IMR-90 (cell line): ENCODE results near the gene EDC4. TPM values are rescaled to one million over a fixed set of nuclear protein-coding genes. Genes with fewer than 3 reads are reported as not detected.

Source experiments
- ATAC-seq: fragments of 200-7000 bp; cut with Tn5 transposase; 2 replicates; pipeline ENCODE4 v1.9.1; 2020; ENCODE audit warnings: low read depth, mild to moderate bottlenecking, moderate library complexity
- BruUV-seq: library from RNA; stranded (reverse); fragments of 400-500 nt; replicated peaks from 2 replicates; lab custom pipeline; 2021; lab: Mats Ljungman, UMichigan
- CTCF ChIA-PET: fragments of 300-600 bp; formaldehyde crosslinking; extraction: SDS; loops from one replicate; lab custom pipeline; 2021; ENCODE audit warnings: antibody characterized with exemption; lab: Yijun Ruan, JAX
- POLR2A ChIA-PET: fragments of 300-600 bp; sonication (Branson Sonifier 250); formaldehyde crosslinking; loops from one replicate; lab custom pipeline; 2022; ENCODE audit warnings: antibody characterized with exemption; ENCODE audit not compliant: unreplicated experiment; lab: Charles Lee
- DNase-seq: peaks from one replicate; pipeline ENCODE4 v3.0.0; 2013
- H2AFZ ChIP-seq: replicated peaks from 2 replicates; pipeline ENCODE3; 2013; ENCODE audit warnings: low read length, mild to moderate bottlenecking; ENCODE audit not compliant: poor library complexity
- H2AK5ac ChIP-seq: 2 replicates; pipeline ENCODE4 v1.6.1; 2013; ENCODE audit warnings: low read depth, low read length, inconsistent platforms
- H2AK9ac ChIP-seq: replicated peaks from 2 replicates; pipeline ENCODE3; 2013; ENCODE audit warnings: mild to moderate bottlenecking, low read depth, low read length, moderate library complexity; ENCODE audit not compliant: poor library complexity
- H2BK120ac ChIP-seq: 2 replicates; pipeline ENCODE4 v1.6.1; 2013; ENCODE audit warnings: low read depth, low read length, inconsistent platforms
- H2BK15ac ChIP-seq: 3 replicates; pipeline ENCODE4 v1.6.1; 2013; ENCODE audit warnings: low read depth, low read length, inconsistent platforms
- H2BK20ac ChIP-seq: 2 replicates; pipeline ENCODE4 v1.6.1; 2013; ENCODE audit warnings: low read depth, mild to moderate bottlenecking, inconsistent platforms, low read length, moderate library complexity
- H2BK5ac ChIP-seq: 2 replicates; pipeline ENCODE4 v1.6.1; 2013; ENCODE audit warnings: mild to moderate bottlenecking, low read depth, low read length, inconsistent platforms; ENCODE audit not compliant: poor library complexity, severe bottlenecking
- H3K14ac ChIP-seq: replicated peaks from 2 replicates; pipeline ENCODE4 v1.6.1; 2013; ENCODE audit warnings: low read depth, low read length, inconsistent platforms
- H3K18ac ChIP-seq: 2 replicates; pipeline ENCODE4 v1.6.1; 2013; ENCODE audit warnings: low read depth, low read length, control low read depth
- H3K23ac ChIP-seq: 2 replicates; pipeline ENCODE4 v1.6.1; 2013; ENCODE audit warnings: low read depth, low read length, inconsistent platforms
- H3K27ac ChIP-seq: 2 replicates; pipeline ENCODE4 v1.5.1; 2013; ENCODE audit warnings: mild to moderate bottlenecking, control low read depth, low read length; ENCODE audit not compliant: insufficient read depth
- H3K27me3 ChIP-seq: 2 replicates; pipeline ENCODE4 v1.6.1; 2013; ENCODE audit warnings: low read length; ENCODE audit not compliant: control insufficient read depth, insufficient read depth
- H3K36me3 ChIP-seq: 2 replicates; pipeline ENCODE4 v1.6.1; 2013; ENCODE audit warnings: low read length, mixed read lengths; ENCODE audit not compliant: control insufficient read depth, insufficient read depth
- H3K4ac ChIP-seq: 2 replicates; pipeline ENCODE4 v1.6.1; 2013; ENCODE audit warnings: low read depth, low read length, inconsistent platforms
- H3K4me1 ChIP-seq: 2 replicates; pipeline ENCODE4 v1.6.1; 2013; ENCODE audit warnings: low read length, mixed read lengths; ENCODE audit not compliant: control insufficient read depth, insufficient read depth
- H3K4me2 ChIP-seq: 2 replicates; pipeline ENCODE4 v1.6.1; 2013; ENCODE audit warnings: low read depth, mild to moderate bottlenecking, control low read depth, low read length, moderate library complexity
- H3K4me3 ChIP-seq: 2 replicates; pipeline ENCODE4 v1.5.1; 2013; ENCODE audit warnings: low read depth, mild to moderate bottlenecking, control low read depth, low read length, moderate library complexity; ENCODE audit not compliant: insufficient read depth
- H3K56ac ChIP-seq: 2 replicates; pipeline ENCODE4 v1.6.1; 2013; ENCODE audit warnings: low read length, inconsistent platforms; ENCODE audit not compliant: insufficient read depth; ENCODE audit errors: extremely low read depth
- H3K79me1 ChIP-seq, 2 experiments: 2 replicates each; pipeline ENCODE4 v1.6.1; 2013; ENCODE audit warnings: low read length in 2 of 2, inconsistent platforms in 1 of 2, low read depth in 1 of 2
- H3K9ac ChIP-seq: 2 replicates; pipeline ENCODE4 v1.6.1; 2013; ENCODE audit warnings: low read depth, low read length, control low read depth
- H3K9me1 ChIP-seq: 2 replicates; pipeline ENCODE4 v1.6.1; 2013; ENCODE audit warnings: low read length, inconsistent platforms; ENCODE audit not compliant: insufficient read depth
- H3K9me3 ChIP-seq: 2 replicates; pipeline ENCODE4 v1.6.1; 2013; ENCODE audit warnings: low read length; ENCODE audit not compliant: control insufficient read depth, insufficient read depth
- H4K20me1 ChIP-seq: 2 replicates; pipeline ENCODE4 v1.6.1; 2013; ENCODE audit warnings: low read length, inconsistent platforms; ENCODE audit not compliant: insufficient read depth
- H4K5ac ChIP-seq: 2 replicates; pipeline ENCODE4 v1.6.1; 2013; ENCODE audit warnings: mild to moderate bottlenecking, low read depth, low read length, control low read depth
- H4K8ac ChIP-seq, 2 experiments: 2 replicates each; pipeline ENCODE4 v1.6.1; 2013; ENCODE audit warnings: low read depth in 2 of 2, low read length in 2 of 2, control low read depth in 1 of 2, inconsistent platforms in 1 of 2
- H4K91ac ChIP-seq: 2 replicates; pipeline ENCODE4 v1.6.1; 2013; ENCODE audit warnings: low read depth, low read length, inconsistent platforms; ENCODE audit not compliant: insufficient read depth
- BHLHE40 ChIP-seq: fragments of 150-350 bp; IDR thresholded peaks from 2 replicates; pipeline ENCODE4 v1.6.1; 2016; ENCODE audit warnings: mild to moderate bottlenecking, low read depth, low read length
- CEBPB ChIP-seq: IDR thresholded peaks from 2 replicates; pipeline ENCODE4 v1.6.1; 2012; ENCODE audit warnings: low read depth, low read length, improper control_type of control experiment
- ELK1 ChIP-seq: fragments of 150-350 bp; IDR thresholded peaks from 2 replicates; pipeline ENCODE4 v1.6.1; 2016; ENCODE audit warnings: low read depth, mild to moderate bottlenecking, low read length, moderate library complexity, borderline replicate concordance
- FOS ChIP-seq: fragments of 150-350 bp; IDR thresholded peaks from 2 replicates; pipeline ENCODE4 v1.6.1; 2016; ENCODE audit warnings: low read depth, low read length
- MAFK ChIP-seq: IDR thresholded peaks from 2 replicates; pipeline ENCODE4 v1.6.1; 2012; ENCODE audit warnings: low read depth, low read length, improper control_type of control experiment
- MXI1 ChIP-seq: IDR thresholded peaks from 2 replicates; pipeline ENCODE4 v1.6.1; 2012; ENCODE audit warnings: low read depth, mild to moderate bottlenecking, low read length, moderate library complexity, borderline replicate concordance
- NFE2L2 ChIP-seq: fragments of 150-350 bp; IDR thresholded peaks from 2 replicates; pipeline ENCODE4 v1.6.1; 2016; ENCODE audit warnings: low read depth, mild to moderate bottlenecking, low read length
- POLR2A ChIP-seq: IDR thresholded peaks from 2 replicates; pipeline ENCODE4 v1.6.1; 2012; ENCODE audit warnings: mild to moderate bottlenecking, low read depth, low read length
- RAD21 ChIP-seq: IDR thresholded peaks from 2 replicates; pipeline ENCODE4 v1.6.1; 2012; ENCODE audit warnings: low read length, improper control_type of control experiment
- RCOR1 ChIP-seq: IDR thresholded peaks from 2 replicates; pipeline ENCODE4 v1.6.1; 2012; ENCODE audit warnings: mild to moderate bottlenecking, low read length, improper control_type of control experiment; ENCODE audit not compliant: insufficient replicate concordance
- RFX5 ChIP-seq: IDR thresholded peaks from 2 replicates; pipeline ENCODE4 v1.8.0; 2012; ENCODE audit warnings: low read depth, mild to moderate bottlenecking, low read length, moderate library complexity
- SMC3 ChIP-seq: fragments of 150-350 bp; IDR thresholded peaks from 2 replicates; pipeline ENCODE4 v1.6.1; 2016; ENCODE audit warnings: low read depth, mild to moderate bottlenecking, antibody characterized with exemption, low read length, moderate library complexity
- USF2 ChIP-seq: fragments of 150-350 bp; IDR thresholded peaks from 2 replicates; pipeline ENCODE4 v1.6.1; 2017; ENCODE audit warnings: mild to moderate bottlenecking, antibody characterized with exemption, low read length, low read depth
- WGBS, 2 experiments: methylation state at CpG; one replicate each; pipeline versions ENCODE4 v1.1.5 to v1.1.7; 2013; ENCODE audit warnings: missing lambda C conversion rate in 2 of 2; ENCODE audit not compliant: insufficient read length in 1 of 2; ENCODE audit errors: extremely low coverage in 2 of 2; 5-methylcytosine and 5-hydroxymethylcytosine counted together
- dilution Hi-C: fragments of 300-500 bp; cut with HindIII; formaldehyde crosslinking; loops from one replicate; pipeline ENCODE4 v1.14.3; 2018; ENCODE audit warnings: low sequenced_read_pairs; ENCODE audit not compliant: unreplicated experiment
- in situ Hi-C: fragments of 300-500 bp; cut with MboI; formaldehyde crosslinking; loops from 3 replicates; pipeline ENCODE4 v1.14.3; 2019; ENCODE audit warnings: low sequenced_read_pairs, inconsistent platforms, mixed read lengths
- intact Hi-C: fragments of 100-400 bp; cut with micrococcal nuclease; formaldehyde crosslinking; loops from 2 replicates; pipeline ENCODE4 v1.10.0; 2022
- polyA plus RNA-seq, 3 experiments: library from polyadenylated mRNA; depleted of rRNA; stranded (reverse); fragments of >200 nt; gene quantifications; 2 replicates each; pipeline ENCODE4 v1.2.3, GENCODE V29; 2012; ENCODE audit warnings: low replicate concordance in 1 of 3
- total RNA-seq: library from RNA; depleted of rRNA; stranded (reverse); fragments of >200 nt; gene quantifications from 2 replicates; pipeline ENCODE4 v1.2.3, GENCODE V29; 2012
- TF ChIP-seq, protein P1 (sequence below): conservative IDR thresholded peaks from 2 replicates; pipeline ENCODE4 v1.5.1; 2012; ENCODE audit warnings: mild to moderate bottlenecking, low read depth, low read length, improper control_type of control experiment

The EDC4 gene
- total and polyA plus RNA-seq, 2 of the 4 experiments (the other 2 are of a cell fraction), result 33.2 to 64.0 TPM

- Histone ChIP-seq H3K14ac (peak within 1 kb of the TSS; percentile 91), H3K9ac (peak within 1 kb of the TSS; percentile 95), H2AFZ (peak within 1 kb of the TSS; percentile 94), H4K20me1 (peaks cover 48% of the 10 kb centered on the region), H3K4ac (peak within 1 kb of the TSS; percentile 92), H3K9me3 (no peaks in the 10 kb centered on the region), H2BK120ac (peak within 1 kb of the TSS; percentile 76), H3K18ac (peak within 1 kb of the TSS; percentile 91), H4K8ac (peak within 1 kb of the TSS; percentile 83 to 95), H3K23ac (peak within 1 kb of the TSS; percentile 96), H2BK20ac (peak within 1 kb of the TSS; percentile 4; the same call in 1 of the 2 replicates), H3K9me1 (peaks cover 19% of the 10 kb centered on the region), H3K4me2 (peak within 1 kb of the TSS; percentile 96), H3K27ac (peak within 1 kb of the TSS; percentile 98), H2BK5ac (peak within 1 kb of the TSS; percentile 91), H3K27me3 (no peaks in the 10 kb centered on the region), H3K36me3 (0 out of 2 replicates have a peak, but pooled peaks cover 2% of the 10 kb centered on the region), H4K5ac (peak within 1 kb of the TSS; percentile 98), H3K4me3 (peak within 1 kb of the TSS; percentile 53), H2BK15ac (peak within 1 kb of the TSS; percentile 48; the same call in 1 of the 3 replicates), H2AK5ac (peak within 1 kb of the TSS; percentile 83), H2AK9ac (peak within 1 kb of the TSS; percentile 100), H3K56ac (peak within 1 kb of the TSS; percentile 76), H3K79me1 (peaks cover 24 to 66% of the 10 kb centered on the region in 2 experiments), H3K4me1 (peaks cover 13% of the 10 kb centered on the region), H4K91ac (peak within 1 kb of the TSS; percentile 85)
- intact Hi-C loops, result loop anchor here (2.0 kb wide), 1 partner anchor 26 kb away; the partner anchor contains the start of gene EDC4
- dilution Hi-C loops, result no loop called here
- DNase-seq (peak; percentile 85), ATAC-seq (peak; percentile 76)
- BruUV-seq, result no TSS peak
- in situ Hi-C loops, result no loop called here
- 1% methylated on average over 23 of the region's 57 CpGs; no CpG with 5 or more reads in 1 of the 2 experiments for WGBS, 2 experiments
- POLR2A ChIA-PET, result no interaction called here
- CTCF ChIA-PET, result no interaction called here
- peak; percentile 83 for TF ChIP-seq POLR2A
- TF ChIP-seq MAFK, result no peak
- no peak for TF ChIP-seq ELK1
- TF ChIP-seq SMC3, result no peak
- TF ChIP-seq MXI1, result peak; percentile 69; the same call in 1 of the 2 replicates
- no peak for TF ChIP-seq RFX5
- TF ChIP-seq, protein P1, sequence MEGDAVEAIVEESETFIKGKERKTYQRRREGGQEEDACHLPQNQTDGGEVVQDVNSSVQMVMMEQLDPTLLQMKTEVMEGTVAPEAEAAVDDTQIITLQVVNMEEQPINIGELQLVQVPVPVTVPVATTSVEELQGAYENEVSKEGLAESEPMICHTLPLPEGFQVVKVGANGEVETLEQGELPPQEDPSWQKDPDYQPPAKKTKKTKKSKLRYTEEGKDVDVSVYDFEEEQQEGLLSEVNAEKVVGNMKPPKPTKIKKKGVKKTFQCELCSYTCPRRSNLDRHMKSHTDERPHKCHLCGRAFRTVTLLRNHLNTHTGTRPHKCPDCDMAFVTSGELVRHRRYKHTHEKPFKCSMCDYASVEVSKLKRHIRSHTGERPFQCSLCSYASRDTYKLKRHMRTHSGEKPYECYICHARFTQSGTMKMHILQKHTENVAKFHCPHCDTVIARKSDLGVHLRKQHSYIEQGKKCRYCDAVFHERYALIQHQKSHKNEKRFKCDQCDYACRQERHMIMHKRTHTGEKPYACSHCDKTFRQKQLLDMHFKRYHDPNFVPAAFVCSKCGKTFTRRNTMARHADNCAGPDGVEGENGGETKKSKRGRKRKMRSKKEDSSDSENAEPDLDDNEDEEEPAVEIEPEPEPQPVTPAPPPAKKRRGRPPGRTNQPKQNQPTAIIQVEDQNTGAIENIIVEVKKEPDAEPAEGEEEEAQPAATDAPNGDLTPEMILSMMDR, result no peak
- no peak for TF ChIP-seq RCOR1
- TF ChIP-seq BHLHE40, result no peak
- no peak for TF ChIP-seq NFE2L2
- no peak for TF ChIP-seq CEBPB
- no peak for TF ChIP-seq FOS
- TF ChIP-seq RAD21, result no peak
- TF ChIP-seq USF2, result no peak
These were observed 26.4 kb upstream of the EDC4 start, which contains the start of gene NUTF2 for GRCh38 chr16:67846320-67847063. TSS of gene NUTF2 (plus strand) at chr16:67846933. CDS start at chr16:67865131, 18,198 bp downstream.
